ENCODE data around the gene LSMEM2. TPM values are rescaled to one million over a fixed set of nuclear protein-coding genes. Genes with fewer than 3 reads are reported as not detected.

Gene LSMEM2
- polyA plus RNA-seq, 1 experiment = not detected

GRCh38 chr3:50272911-50273688 lies 5.8 kb upstream of the LSMEM2 start:
- POLR2A ChIA-PET = interaction anchor here (0.6 kb wide), 2 partner anchors 38 to 46 kb away, joined by 4 to 12 read pairs; no protein-coding TSS in a partner anchor
- no peak for DNase-seq (ENCODE audit: low read depth)
- H3K36me3 ChIP-seq (ENCODE audit: control insufficient read depth, insufficient read depth, low read length) = peaks cover 29% of the 10 kb centered on the region

GRCh38 chr3:50273689-50274065 lies 5.2 kb upstream of the LSMEM2 start:
- H3K4me3 ChIP-seq (ENCODE audit: low read depth, low read length) = no peak overlapping the region
- TF ChIP-seq, protein P1, sequence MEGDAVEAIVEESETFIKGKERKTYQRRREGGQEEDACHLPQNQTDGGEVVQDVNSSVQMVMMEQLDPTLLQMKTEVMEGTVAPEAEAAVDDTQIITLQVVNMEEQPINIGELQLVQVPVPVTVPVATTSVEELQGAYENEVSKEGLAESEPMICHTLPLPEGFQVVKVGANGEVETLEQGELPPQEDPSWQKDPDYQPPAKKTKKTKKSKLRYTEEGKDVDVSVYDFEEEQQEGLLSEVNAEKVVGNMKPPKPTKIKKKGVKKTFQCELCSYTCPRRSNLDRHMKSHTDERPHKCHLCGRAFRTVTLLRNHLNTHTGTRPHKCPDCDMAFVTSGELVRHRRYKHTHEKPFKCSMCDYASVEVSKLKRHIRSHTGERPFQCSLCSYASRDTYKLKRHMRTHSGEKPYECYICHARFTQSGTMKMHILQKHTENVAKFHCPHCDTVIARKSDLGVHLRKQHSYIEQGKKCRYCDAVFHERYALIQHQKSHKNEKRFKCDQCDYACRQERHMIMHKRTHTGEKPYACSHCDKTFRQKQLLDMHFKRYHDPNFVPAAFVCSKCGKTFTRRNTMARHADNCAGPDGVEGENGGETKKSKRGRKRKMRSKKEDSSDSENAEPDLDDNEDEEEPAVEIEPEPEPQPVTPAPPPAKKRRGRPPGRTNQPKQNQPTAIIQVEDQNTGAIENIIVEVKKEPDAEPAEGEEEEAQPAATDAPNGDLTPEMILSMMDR (IDR thresholded peaks at IDR 0.05; ENCODE audit: insufficient read depth, low read depth, low read length) = no peak
- POLR2A ChIA-PET = interaction anchor here (0.6 kb wide), 1 partner anchor 38 kb away, joined by 4 read pairs; no protein-coding TSS in a partner anchor
- CTCF ChIA-PET = interaction anchor here (0.6 to 6.0 kb wide), 9 partner anchors 13 to 81 kb away, joined by 3 to 58 read pairs (median 3); partner anchors contain the start of genes GNAT1 and IFRD2
- DNase-seq (ENCODE audit: low read depth) = no peak
- peaks cover 30% of the 10 kb centered on the region for H3K36me3 ChIP-seq (ENCODE audit: control insufficient read depth, insufficient read depth, low read length)
- no peaks in the 10 kb centered on the region for H3K27me3 ChIP-seq (ENCODE audit: control insufficient read depth, insufficient read depth, low read length)

More at GRCh38 chr3:50272911-50273688, 5.8 kb upstream of the LSMEM2 start:
- Histone ChIP-seq H3K27me3 (ENCODE audit: control insufficient read depth, insufficient read depth, low read length) (no peaks in the 10 kb centered on the region), H3K4me3 (ENCODE audit: low read depth, low read length) (no peak overlapping the region)
- TF ChIP-seq, protein P1 (IDR thresholded peaks at IDR 0.05; ENCODE audit: insufficient read depth, low read depth, low read length) = peak; percentile 97
- CTCF ChIA-PET = interaction anchor here (0.6 to 6.0 kb wide), 11 partner anchors 12 to 80 kb away, joined by 3 to 58 read pairs (median 3); partner anchors contain the start of genes GNAT1 and IFRD2

DNA sequence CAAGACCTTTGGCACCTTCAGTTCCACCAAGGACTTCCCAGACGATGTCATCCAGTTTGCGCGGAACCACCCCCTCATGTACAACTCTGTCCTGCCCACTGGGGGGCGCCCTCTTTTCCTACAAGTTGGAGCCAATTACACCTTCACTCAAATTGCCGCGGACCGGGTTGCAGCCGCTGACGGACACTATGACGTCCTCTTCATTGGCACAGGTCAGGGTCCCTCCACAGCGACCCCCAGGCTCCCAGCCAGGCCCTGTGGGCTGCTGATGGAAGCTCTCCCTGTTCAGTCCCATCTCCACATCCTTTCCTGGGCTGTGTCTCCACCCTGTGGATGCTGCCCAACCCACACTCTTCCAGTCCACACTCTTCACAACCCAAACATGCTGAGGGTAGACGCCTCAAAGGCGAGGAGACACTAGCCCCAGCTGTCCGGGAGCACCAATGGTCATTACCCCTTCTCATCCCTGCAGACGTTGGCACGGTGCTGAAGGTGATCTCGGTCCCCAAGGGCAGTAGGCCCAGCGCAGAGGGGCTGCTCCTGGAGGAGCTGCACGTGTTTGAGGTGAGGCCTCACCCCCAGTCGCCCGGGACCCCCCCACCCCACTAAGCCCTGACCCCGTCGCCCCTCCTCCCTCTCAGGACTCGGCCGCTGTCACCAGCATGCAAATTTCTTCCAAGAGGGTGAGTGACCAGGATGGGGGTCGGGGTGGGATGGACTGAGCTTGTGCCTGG lies 4.3 kb upstream of the LSMEM2 start:
- H3K27me3 ChIP-seq (ENCODE audit: control insufficient read depth, insufficient read depth, low read length) = no peaks in the 10 kb centered on the region
- H3K36me3 ChIP-seq (ENCODE audit: control insufficient read depth, insufficient read depth, low read length) = peaks cover 30% of the 10 kb centered on the region
- CTCF ChIA-PET = interaction anchor here (0.6 to 6.0 kb wide), 12 partner anchors 8 to 473 kb away, joined by 3 to 55 read pairs (median 4); partner anchors contain the start of gene GNAT1
- POLR2A ChIA-PET = no interaction called here
- H3K4me3 ChIP-seq (ENCODE audit: low read depth, low read length) = no peak overlapping the region
- no peak for DNase-seq (ENCODE audit: low read depth)
- TF ChIP-seq, protein P1 (IDR thresholded peaks at IDR 0.05; ENCODE audit: insufficient read depth, low read depth, low read length) = peak; percentile 62

- Histone ChIP-seq H3K36me3 (ENCODE audit: control insufficient read depth, insufficient read depth, low read length) (peaks cover 30% of the 10 kb centered on the region), H3K4me3 (ENCODE audit: low read depth, low read length) (no peak overlapping the region), H3K27me3 (ENCODE audit: control insufficient read depth, insufficient read depth, low read length) (no peaks in the 10 kb centered on the region)
- CTCF ChIA-PET = interaction anchor here (1.0 to 6.0 kb wide), 11 partner anchors 8 to 82 kb away, joined by 3 to 55 read pairs (median 4); partner anchors contain the start of gene GNAT1
- POLR2A ChIA-PET = no interaction called here
- no peak for DNase-seq (ENCODE audit: low read depth)
- TF ChIP-seq, protein P1 (IDR thresholded peaks at IDR 0.05; ENCODE audit: insufficient read depth, low read depth, low read length) = no peak
Observed at GRCh38 chr3:50275141-50275995, 3.5 kb upstream of the LSMEM2 start.
